ENCODE measurements around the gene BBOX1. TPM values are rescaled to one million over a fixed set of nuclear protein-coding genes. Genes with fewer than 3 reads are reported as not detected.
A peak's percentile ranks its signal among the peaks of the same experiment; 100 is the strongest.
"Not testable (repeated sequence)": the region's sequence is repeated elsewhere in the genome, so short reads cannot be mapped to it uniquely, and the experiment has no call there.

The BBOX1 gene
- polyA plus RNA-seq, 2 of the 4 experiments (the other 2 are of a cell fraction): not detected

- no peak overlapping the region for H3K27ac ChIP-seq
- TF ChIP-seq HOXA7 (CRISPR knock-in tag; IDR thresholded peaks at IDR 0.05) (no peak), ESRRA (IDR thresholded peaks at IDR 0.05; ENCODE audit: borderline replicate concordance, low read length) (no peak), CHD2 (IDR thresholded peaks at IDR 0.05; ENCODE audit: low read length, partially characterized antibody) (no peak), RFX5 (IDR thresholded peaks at IDR 0.05) (no peak), MAZ (IDR thresholded peaks at IDR 0.05; ENCODE audit: borderline replicate concordance, low read depth, low read length) (no peak), CHD4 (IDR thresholded peaks at IDR 0.05; ENCODE audit: borderline replicate concordance) (no peak), EP300 (IDR thresholded peaks at IDR 0.05) (no peak), HES2 (IDR thresholded peaks at IDR 0.05) (no peak), MAFK (IDR thresholded peaks at IDR 0.05; ENCODE audit: partially characterized antibody) (no peak), FOXS1 (CRISPR knock-in tag; IDR thresholded peaks at IDR 0.05) (no peak), ATOH8 (CRISPR knock-in tag; IDR thresholded peaks at IDR 0.05; ENCODE audit: low read depth) (no peak), CEBPB (IDR thresholded peaks at IDR 0.05) (no peak)
- TF ChIP-seq, protein P1, sequence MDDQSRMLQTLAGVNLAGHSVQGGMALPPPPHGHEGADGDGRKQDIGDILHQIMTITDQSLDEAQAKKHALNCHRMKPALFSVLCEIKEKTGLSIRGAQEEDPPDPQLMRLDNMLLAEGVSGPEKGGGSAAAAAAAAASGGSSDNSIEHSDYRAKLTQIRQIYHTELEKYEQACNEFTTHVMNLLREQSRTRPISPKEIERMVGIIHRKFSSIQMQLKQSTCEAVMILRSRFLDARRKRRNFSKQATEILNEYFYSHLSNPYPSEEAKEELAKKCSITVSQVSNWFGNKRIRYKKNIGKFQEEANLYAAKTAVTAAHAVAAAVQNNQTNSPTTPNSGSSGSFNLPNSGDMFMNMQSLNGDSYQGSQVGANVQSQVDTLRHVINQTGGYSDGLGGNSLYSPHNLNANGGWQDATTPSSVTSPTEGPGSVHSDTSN (IDR thresholded peaks at IDR 0.05): no peak
- TF ChIP-seq, protein P2, sequence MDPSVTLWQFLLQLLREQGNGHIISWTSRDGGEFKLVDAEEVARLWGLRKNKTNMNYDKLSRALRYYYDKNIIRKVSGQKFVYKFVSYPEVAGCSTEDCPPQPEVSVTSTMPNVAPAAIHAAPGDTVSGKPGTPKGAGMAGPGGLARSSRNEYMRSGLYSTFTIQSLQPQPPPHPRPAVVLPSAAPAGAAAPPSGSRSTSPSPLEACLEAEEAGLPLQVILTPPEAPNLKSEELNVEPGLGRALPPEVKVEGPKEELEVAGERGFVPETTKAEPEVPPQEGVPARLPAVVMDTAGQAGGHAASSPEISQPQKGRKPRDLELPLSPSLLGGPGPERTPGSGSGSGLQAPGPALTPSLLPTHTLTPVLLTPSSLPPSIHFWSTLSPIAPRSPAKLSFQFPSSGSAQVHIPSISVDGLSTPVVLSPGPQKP (IDR thresholded peaks at IDR 0.05; ENCODE audit: low read depth, low read length): no peak
- POLR2A ChIA-PET: no interaction called here
- no peaks in the 10 kb centered on the region for H3K4me1 ChIP-seq
- no peak overlapping the region for H3K4me3 ChIP-seq
- H3K4me2 ChIP-seq: no peak overlapping the region
- FAIRE-seq (peak; percentile 28), ATAC-seq (no peak), DNase-seq (ENCODE audit: low read depth in 1 of 2, low spot score in 1 of 2) (no peak)
- CTCF ChIA-PET: no interaction called here
- no peaks in the 10 kb centered on the region for H3K9me3 ChIP-seq
- 3% methylated on average over 2 of the region's 2 CpGs for WGBS (ENCODE audit: missing lambda C conversion rate)
These were observed 49.1 kb downstream of the BBOX1 start for GRCh38 chr11:27089746-27090145.

DNA sequence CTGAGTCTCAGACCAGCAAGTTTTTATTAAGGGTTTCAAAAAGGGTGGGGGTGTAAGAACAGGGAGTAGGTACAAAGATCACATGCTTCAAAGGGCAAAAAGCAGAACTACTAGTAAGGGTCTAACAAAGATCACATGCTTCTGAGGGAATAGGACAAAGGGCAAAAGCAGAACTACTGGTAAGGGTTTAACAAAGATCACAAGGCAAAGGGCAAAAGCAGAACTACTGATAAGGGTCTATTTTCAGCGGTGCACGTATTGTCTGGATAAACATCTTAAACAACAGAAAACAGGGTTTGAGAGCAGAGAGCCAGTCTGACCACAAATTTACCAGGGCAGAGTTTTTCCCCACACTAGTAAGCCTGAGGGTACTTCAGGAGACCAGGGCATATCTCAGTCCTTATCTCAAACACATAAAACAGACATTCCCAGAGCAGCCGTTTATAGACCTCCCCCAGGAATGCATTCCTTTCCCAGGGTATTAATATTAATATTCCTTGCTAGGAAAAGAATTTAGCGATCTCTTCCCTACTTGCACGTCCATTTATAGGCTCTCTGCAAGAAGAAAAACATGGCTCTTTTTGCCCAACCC, 49.8 kb downstream of the BBOX1 start:
- H3K4me3 ChIP-seq; H3K4me1 ChIP-seq; CTCF ChIA-PET; ATAC-seq; H3K27ac ChIP-seq; DNase-seq (ENCODE audit: low read depth in 1 of 2, low spot score in 1 of 2); H3K9me3 ChIP-seq; POLR2A ChIA-PET; FAIRE-seq; H3K4me2 ChIP-seq: not testable (repeated sequence)
- 8% methylated on average over 5 of the region's 5 CpGs for WGBS (ENCODE audit: missing lambda C conversion rate)

DNA sequence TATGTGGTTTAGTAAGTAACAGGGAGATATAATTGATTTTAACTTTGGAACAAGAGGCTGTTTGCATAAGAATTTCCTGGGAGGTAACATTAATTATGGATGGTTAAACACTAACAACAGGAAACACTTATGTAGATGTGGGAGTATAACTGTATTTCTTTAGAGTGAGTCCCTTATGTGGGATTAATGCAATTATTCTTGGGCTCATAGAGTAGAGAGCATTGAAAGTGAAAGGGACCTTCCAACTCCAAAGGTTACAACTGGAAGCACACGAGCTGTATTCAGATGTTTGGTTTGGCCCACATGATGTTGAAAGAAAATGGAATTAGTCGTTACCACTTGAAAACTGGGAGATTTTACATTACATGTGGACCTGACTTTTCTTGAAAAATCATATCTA, 53.5 kb downstream of the BBOX1 start:
- no peak overlapping the region for H3K4me2 ChIP-seq
- FAIRE-seq (no peak), ATAC-seq (no peak), DNase-seq (ENCODE audit: low read depth in 1 of 2, low spot score in 1 of 2) (no peak)
- no peaks in the 10 kb centered on the region for H3K9me3 ChIP-seq
- no peak overlapping the region for H3K4me3 ChIP-seq
- no peaks in the 10 kb centered on the region for H3K4me1 ChIP-seq
- CTCF ChIA-PET: no interaction called here
- H3K27ac ChIP-seq: no peak overlapping the region
- POLR2A ChIA-PET: no interaction called here
- 9% methylated on average over 2 of the region's 2 CpGs for WGBS (ENCODE audit: missing lambda C conversion rate)
- TF ChIP-seq MYC (IDR thresholded peaks at IDR 0.05; ENCODE audit: borderline replicate concordance, low read length): no peak
- no peak for TF ChIP-seq ZC3H11A (IDR thresholded peaks at IDR 0.05)
- no peak for TF ChIP-seq TP53 (CRISPR knock-in tag; IDR thresholded peaks at IDR 0.05)
- TF ChIP-seq ESRRA (IDR thresholded peaks at IDR 0.05; ENCODE audit: borderline replicate concordance, low read length): no peak
- TF ChIP-seq, protein P1 (IDR thresholded peaks at IDR 0.05): no peak
- no peak for TF ChIP-seq NR3C1 (IDR thresholded peaks at IDR 0.05)
- no peak for TF ChIP-seq ZNF302 (CRISPR knock-in tag; IDR thresholded peaks at IDR 0.05)
- TF ChIP-seq HDAC2 (IDR thresholded peaks at IDR 0.05): no peak
- TF ChIP-seq ATOH8 (CRISPR knock-in tag; IDR thresholded peaks at IDR 0.05; ENCODE audit: low read depth): no peak
- TF ChIP-seq FOSB (CRISPR knock-in tag; IDR thresholded peaks at IDR 0.05): no peak
- no peak for TF ChIP-seq HOXB13 (CRISPR knock-in tag; IDR thresholded peaks at IDR 0.05; ENCODE audit: low read depth)
- no peak for TF ChIP-seq RAD21 (conservative IDR thresholded peaks at IDR 0.05 in 1 of 2, IDR thresholded peaks at IDR 0.05 in 1 of 2)
- TF ChIP-seq CEBPB (IDR thresholded peaks at IDR 0.05): no peak
- TF ChIP-seq, protein P3, sequence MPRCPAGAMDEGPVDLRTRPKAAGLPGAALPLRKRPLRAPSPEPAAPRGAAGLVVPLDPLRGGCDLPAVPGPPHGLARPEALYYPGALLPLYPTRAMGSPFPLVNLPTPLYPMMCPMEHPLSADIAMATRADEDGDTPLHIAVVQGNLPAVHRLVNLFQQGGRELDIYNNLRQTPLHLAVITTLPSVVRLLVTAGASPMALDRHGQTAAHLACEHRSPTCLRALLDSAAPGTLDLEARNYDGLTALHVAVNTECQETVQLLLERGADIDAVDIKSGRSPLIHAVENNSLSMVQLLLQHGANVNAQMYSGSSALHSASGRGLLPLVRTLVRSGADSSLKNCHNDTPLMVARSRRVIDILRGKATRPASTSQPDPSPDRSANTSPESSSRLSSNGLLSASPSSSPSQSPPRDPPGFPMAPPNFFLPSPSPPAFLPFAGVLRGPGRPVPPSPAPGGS (IDR thresholded peaks at IDR 0.05): no peak
- no peak for TF ChIP-seq ZFP36 (IDR thresholded peaks at IDR 0.05; ENCODE audit: borderline replicate concordance, partially characterized antibody)
- TF ChIP-seq POLR2AphosphoS2 (conservative IDR thresholded peaks at IDR 0.05; ENCODE audit: low read length): no peak
